NCI-H2196 treated with DMSO at 0.1 percent for 48 hours (cell line): ENCODE results near the gene CPXM1.
"Not testable (repeated sequence)": the region's sequence is repeated elsewhere in the genome, so short reads cannot be mapped to it uniquely, and the experiment has no call there.

Experiments
- DNase-seq: peaks from one replicate; lab custom pipeline; 2025; ENCODE audit not compliant: unreplicated experiment; lab: John Stamatoyannopoulos, UW

Gene CPXM1

DNA sequence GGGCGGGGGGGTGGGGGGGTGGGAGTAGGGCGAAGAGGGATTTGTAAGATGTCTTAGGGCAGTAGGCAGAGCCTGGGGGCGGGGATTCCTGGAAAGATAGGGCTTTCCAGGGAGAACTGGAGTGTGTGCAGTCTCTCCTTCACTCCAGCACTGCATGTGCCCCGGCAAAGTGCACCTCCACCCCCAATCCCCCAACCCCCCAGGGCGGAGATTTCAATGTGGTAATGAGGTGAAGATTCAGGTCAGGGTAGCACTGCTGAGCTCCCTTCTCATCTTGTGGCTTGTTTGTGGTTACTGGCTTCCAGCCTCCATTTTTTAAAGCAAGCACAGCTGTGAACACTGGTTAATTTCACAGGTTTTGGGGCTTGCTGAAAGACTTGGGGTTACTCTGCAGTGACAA is 21.6 kb upstream of the CPXM1 start:
- no peak for DNase-seq

- DNase-seq: no peak
These were observed 20.8 kb upstream of the CPXM1 start for GRCh38 chr20:2820896-2821869.

DNA sequence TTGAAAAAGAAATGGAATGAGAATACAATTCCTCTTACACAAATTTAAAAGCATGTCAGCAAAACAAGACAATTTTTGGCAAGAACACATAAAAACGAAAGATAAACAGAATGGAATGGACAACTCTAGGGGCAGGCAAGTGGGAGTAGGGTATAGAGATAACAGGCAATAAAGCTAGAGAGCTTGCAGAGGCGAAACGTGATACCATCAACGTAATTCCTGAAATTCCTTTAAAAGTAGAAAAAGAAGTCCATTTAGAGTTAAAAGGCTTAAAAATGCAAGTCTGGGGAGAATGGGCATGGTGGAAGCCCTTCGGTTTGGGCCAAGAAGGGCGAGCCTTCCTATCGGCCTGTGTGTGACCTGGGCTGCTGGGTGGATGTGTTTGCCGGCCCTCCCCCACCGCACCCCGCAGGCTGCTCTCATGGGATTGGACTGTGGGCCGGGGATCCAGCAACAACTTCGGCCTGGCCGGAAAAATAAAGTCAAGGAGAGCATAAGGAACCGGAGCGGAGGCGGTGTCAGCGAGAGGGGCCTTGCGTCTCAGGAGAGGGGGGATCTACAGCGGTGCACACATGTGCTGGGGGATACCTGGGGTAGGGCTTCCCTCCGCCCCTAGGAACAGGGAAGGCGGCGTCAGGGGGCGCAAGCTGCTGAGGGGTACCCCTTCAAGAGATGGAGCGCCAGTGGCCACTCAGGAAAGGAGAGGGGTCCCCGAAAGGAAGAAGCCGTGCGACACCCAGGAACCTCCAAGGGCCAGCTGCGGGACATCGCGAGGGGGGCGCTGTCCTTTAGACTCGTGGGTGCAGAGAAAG is 19.9 kb upstream of the CPXM1 start:
- no peak for DNase-seq

DNA sequence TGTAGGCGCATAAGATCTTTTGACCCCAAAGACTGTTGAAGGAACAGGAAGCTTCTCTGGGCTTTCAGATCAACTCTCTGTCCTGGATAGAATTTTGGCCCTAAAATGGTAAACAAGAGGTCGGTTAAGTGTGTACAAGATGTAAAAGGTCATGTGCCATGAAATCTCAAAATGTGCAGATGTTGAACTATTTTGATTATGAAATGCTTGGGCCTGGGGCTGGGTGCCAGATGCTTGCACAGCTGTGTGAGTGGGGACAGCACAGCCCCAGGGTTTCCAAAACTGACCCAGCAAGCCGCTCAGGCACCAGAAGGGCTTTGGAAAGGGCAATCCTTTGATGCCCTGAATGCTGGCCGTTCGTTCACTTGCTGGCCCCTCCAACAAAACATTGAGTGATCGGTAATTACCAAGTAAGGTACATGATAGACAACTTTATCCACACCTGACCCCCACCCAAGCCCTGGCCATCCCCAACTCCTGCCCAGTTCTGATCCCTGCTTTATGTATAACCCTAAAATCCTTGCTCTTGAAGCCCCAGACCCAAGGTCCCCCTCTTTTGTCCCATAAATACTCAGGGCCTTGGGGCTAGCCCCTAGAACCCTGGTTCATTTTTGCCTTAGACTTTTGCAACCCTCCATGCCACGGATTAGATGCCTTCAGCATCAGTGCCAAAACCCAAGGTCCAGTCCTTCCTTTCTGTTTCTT is 17.6 kb upstream of the CPXM1 start:
- no peak for DNase-seq

DNA sequence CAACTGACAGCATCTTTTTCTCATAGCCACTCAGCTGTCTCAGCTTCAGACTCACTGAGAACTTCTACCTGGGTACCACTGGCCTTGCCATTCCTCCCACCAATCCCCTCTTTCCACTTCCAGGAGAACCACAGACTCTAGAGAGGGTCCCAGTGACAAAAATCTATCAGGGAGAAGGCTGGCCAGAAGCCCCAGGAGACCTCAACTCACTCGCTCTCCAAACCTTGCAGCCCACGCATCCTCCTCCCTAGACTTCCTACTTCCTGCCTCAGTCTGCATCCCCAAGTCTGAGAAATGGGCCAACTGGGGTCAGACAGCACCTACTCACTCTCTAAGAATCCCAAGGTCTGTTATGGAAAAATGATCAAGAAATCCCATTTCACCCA is 16.9 kb upstream of the CPXM1 start:
- no peak for DNase-seq

- DNase-seq: no peak
These were observed 16.3 kb upstream of the CPXM1 start for GRCh38 chr20:2816583-2817340.

- no peak for DNase-seq
These were observed 15.7 kb upstream of the CPXM1 start, which contains the start of gene TMEM239 for GRCh38 chr20:2816030-2816582. TSS of gene TMEM239 (plus strand) at chr20:2816364. CDS start at chr20:2816555, 191 bp downstream.

- DNase-seq: no peak
These were observed 14.9 kb upstream of the CPXM1 start for GRCh38 chr20:2815242-2815900.

DNA sequence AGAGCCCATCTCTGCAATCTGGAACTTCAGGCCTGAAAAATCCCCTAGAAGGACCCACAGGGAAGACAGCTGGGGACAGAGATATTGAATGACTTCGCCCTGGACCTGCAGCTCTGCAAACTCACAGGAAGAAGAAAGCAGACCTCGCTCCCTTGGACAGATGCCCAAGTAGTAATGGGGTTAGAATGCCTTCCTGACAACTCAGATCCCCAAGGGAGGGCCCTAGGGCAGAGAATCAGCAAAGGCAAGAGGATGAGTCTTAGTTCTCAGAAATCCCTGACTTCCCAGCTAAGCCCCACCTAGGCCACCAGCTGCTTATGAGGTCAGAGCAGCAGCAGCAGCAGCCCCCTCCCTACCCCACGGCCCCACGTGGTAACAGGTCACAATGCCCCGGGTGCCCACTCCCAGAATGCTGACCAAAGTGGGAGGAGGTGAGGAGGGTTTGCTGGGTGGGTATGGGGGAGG is 14.2 kb upstream of the CPXM1 start, which contains the start of gene C20orf141:
C20orf141 (plus strand) TSS at position 401 of the 465 bp plus-strand sequence. CDS start 198 bp downstream, outside the sequence.
- no peak for DNase-seq

DNA sequence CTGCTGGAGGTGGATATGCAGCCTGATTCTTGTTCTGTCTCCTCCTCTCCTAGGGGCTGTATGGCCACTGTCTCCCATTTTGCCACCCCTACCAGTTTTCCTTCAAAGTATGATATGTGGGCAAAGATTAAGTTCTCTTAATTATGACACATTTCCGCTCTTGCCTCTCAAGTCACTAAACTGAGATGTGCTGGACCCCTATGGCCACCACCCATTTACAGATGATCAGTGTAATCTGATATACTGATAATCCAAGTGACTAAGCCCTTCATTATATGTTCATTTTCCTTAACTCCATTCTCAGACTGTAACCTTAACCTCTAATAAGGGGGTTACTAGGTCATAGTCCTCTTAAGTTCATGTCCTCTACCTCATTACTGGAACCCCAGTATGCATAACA is 13.6 kb upstream of the CPXM1 start:
- no peak for DNase-seq

DNA sequence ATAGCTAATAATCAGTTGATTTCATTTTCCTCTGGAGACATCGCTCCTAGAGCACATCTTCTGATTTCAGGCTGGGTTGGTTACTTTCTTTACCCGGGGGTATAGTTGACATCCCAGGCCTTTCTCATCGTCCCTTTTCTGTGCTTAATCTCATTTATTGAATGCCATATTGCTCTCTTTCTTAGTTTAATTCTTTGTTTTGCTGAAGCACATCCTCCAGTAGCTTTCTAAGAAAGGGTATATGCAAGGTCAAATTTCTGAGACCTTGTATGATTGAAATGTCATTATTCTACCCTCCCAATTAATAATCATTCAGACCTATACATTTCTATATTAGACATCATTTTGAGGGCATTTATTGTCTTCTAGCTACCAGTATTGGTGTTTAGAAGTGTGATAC is 11.8 kb upstream of the CPXM1 start:
- DNase-seq: no peak

DNA sequence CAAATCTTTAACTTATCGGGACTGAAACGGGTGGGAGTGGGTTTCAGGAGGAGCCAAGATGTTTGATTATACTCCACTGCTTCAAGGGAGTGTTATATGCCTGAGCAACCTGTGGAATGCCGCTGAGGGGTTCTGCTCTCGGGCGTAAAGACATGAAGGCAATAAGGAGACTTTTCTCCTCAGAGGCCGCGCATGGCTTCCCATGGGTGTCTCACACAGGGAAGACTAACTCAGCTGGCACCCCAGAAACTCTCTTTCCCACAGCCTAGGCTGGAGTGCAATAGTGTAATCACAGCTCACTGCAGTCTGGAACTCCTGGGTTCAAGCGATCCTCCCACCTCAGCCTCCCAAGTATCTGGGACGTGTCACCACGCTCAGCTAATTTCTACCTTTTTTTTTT is 9.3 kb upstream of the CPXM1 start:
- no peak for DNase-seq

- DNase-seq: not testable (repeated sequence)
These were observed 7.5 kb upstream of the CPXM1 start for GRCh38 chr20:2807929-2808328.

GRCh38 chr20:2807019-2807418 is 6.6 kb upstream of the CPXM1 start:
- no peak for DNase-seq

DNA sequence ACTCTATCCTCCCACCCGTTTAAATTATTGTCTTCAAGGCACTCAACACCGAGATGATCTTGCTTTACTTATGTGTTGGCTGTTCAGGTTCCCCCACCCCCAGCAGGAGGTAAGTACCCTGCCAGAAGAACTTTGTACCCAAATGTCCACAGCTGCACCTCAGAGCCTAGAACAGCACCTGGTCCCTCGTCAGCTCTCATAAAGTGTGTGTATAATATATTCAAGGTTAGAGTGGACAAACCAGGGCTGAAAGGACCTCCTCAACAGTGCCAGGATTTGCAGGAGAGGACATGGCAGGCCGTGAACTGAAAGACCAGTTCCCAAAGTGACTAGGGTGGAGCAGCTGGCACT is 5.9 kb upstream of the CPXM1 start:
- DNase-seq: no peak

DNA sequence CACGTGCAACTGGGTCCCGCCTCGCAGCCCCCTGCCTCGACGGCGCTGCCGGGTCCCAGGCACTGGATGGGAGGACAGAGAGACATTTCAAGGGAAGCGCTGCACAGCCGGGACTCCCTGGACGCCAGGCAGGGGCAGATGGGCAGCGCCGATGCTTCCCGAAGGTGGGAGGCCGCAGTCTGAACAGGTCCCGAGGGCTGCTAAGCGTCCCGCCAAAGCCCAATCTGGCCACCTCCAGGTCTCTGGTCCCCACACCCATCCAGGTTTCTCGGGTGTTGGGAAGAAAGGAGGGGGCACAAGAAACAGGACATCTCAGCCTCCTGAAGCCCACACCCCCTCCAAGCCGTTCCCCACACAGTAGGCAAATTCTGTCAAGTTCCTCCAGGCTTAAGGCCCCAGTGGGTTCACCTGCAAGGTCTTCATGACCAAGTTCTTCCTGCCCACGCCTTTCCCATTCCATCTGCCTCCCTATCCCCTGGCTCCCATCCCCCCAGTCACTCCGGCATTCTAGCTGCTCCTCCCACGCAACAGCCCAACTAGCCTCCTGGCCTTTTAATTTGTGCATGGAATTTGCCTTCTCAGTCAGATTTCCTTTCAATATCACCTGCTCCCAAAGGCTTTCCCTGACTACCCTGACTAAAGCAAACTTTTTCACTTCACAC is 5.4 kb upstream of the CPXM1 start:
- no peak for DNase-seq

- DNase-seq: no peak
These were observed 4.6 kb upstream of the CPXM1 start for GRCh38 chr20:2804852-2805688.
